Dermis blood vessel endothelial cell (primary cell): ENCODE data around the gene TFB2M. TPM values are rescaled to one million over a fixed set of nuclear protein-coding genes. Genes with fewer than 3 reads are reported as not detected.
"Not testable (repeated sequence)": the region's sequence is repeated elsewhere in the genome, so short reads cannot be mapped to it uniquely, and the experiment has no call there.

ENCODE experiments used
- DNase-seq: peaks from one replicate; pipeline ENCODE4 v3.0.0; 2010
- total RNA-seq: library from RNA; depleted of rRNA; stranded (reverse); fragments of >200 nt; gene quantifications from 2 replicates; pipeline ENCODE4 v1.2.3, GENCODE V29; 2014

The TFB2M gene, protein sequence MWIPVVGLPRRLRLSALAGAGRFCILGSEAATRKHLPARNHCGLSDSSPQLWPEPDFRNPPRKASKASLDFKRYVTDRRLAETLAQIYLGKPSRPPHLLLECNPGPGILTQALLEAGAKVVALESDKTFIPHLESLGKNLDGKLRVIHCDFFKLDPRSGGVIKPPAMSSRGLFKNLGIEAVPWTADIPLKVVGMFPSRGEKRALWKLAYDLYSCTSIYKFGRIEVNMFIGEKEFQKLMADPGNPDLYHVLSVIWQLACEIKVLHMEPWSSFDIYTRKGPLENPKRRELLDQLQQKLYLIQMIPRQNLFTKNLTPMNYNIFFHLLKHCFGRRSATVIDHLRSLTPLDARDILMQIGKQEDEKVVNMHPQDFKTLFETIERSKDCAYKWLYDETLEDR
- 15.1 and 16.2 TPM in 2 replicates for total RNA-seq

DNA sequence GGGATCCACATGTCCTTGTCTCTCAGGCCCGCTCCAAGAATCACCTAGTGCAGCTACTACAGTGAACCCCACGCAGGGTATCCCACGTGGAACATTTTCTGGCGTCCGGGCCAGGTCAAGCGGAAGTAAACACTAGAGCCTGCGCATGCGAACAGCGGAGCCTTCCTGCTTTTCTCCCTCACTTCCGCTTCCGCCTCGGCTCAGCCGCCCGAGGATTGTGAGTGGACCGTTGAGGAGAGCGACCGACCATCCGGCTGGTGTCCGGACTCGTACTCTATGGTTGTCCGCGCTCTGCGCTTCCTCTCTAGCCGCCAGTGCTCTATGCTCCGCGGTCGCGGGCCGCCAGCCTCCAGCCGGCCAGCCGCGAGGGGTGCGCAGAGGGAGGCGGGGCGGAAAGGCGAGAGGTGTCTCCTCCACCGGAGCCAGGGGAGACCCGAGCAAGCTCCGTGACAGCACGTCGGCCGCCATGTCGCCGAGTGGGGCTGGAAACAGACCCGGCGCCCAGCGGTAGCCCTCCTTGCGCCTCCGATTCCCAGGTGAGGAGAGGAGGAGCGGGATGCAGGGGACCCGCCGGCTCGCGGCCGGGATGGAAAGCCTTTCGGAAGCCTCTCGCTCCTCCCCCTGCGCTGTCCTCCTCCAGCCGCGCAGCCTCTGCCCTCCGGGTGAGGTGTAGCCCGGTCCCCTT, at the start of gene TFB2M, which contains the start of gene CNST:
Gene TFB2M (minus strand): TSS at position 134 of the 685 bp plus-strand sequence. CDS start 123 bp downstream, at position 11.
Gene CNST (plus strand): TSS at position 329 of the 685 bp plus-strand sequence. CDS start 25,107 bp downstream, outside the sequence.
- peak; percentile 99 for DNase-seq

DNA sequence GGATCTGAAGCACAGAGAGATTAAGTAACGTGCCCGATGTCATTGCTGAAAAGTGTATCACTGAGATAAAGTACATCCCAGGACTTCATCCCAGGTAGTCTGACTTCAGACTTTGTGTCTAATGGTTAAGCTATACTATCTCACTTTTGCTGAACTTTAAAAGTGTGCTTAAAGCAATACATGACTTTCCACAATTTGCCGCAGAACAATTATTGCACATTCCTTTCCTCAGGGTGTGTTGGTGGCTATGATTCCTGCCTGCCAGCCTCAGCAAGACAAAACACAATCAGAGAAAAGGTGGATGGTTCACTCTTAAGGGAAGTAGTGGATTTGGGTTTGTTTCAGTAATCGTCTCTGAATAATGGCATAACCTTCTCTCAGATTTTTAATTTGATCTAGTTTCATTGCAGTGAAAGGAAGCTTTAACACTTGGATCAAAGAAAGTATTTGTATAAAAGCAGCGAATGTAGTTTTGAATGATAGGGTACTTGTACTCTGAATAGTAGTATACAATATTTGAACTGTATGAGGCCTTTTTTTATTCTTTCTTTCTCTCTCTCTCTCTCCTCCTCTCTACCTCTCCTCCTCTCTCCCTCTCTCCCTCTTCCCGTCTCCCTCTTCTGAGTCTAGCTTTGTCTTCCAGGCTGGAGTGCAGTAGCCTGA, 47.2 kb upstream of the TFB2M start:
- no peak for DNase-seq

DNA sequence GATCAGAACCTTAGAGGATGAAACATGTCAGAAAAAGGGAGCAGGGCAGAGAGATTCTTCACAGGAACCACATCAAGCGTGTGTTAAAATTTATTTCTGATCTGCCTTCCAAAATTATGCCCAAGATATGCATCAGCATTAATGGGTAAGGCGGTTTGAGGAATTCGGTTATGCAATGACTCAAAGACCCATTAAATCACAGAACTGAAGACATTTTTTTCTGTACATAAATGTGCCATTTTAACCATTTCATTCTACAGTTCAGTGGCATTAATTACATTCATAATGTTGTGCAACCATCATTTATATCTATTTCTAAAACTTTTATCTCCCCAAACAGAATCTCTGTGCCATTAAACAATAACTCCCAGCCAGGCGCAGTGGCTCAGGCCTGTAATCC, 43.6 kb upstream of the TFB2M start:
- no peak for DNase-seq

DNA sequence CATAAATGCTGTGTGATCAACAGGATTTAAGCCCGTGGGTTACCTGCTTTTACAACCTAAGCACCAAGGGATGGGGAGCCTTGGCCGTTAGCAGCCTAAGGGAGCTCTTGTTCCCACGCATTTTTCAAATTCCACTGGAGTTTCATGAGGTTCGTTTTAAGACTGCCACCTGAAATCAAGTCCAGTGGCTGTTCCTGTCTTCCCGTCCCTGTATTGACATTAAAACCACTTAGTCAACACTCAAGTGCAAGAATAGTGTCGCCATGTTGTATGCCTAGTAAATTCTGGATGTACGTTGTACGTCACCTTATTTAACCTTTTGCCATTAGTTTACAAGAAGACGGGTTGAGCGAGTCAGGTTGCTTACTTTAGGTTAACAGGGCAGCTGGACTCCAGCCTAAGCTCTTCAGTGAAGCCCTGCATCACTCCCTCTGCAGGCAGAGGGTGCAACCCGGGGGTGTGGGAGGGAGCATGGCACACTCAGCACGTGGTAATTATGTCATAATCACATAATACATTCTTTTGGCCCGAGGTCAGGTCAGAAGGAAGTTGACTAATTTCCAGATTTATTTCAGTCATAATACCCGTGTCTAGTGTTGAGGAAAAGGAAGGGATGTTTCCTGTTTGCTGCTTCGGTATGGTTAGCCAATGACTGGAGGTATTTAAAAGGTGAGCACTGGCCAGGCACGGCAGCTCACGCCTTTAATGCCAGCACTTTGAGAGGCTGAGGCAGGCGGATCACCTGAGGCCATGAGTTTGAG, 42.7 kb upstream of the TFB2M start:
- peak; percentile 99 for DNase-seq

DNA sequence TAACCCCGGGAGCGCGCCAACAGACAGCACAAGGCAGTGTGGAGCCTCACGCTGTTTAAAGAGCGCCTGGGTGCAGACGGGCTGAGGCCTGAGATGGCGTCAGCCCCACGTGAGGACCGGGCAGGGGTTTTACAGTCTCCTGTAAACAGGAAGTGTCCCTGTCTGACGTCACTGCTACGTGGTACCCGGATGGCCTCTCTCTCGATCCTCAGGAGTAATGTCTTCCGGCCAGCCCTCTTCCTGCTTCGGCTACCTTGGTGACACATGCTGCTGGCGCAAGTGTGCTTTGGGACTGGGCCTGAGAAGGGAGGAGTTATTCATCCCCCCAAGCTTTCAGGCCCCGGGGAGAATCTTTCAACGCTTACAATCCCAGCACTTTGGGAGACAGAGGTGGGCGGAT, 41.4 kb upstream of the TFB2M start:
- DNase-seq, result peak; percentile 87

DNA sequence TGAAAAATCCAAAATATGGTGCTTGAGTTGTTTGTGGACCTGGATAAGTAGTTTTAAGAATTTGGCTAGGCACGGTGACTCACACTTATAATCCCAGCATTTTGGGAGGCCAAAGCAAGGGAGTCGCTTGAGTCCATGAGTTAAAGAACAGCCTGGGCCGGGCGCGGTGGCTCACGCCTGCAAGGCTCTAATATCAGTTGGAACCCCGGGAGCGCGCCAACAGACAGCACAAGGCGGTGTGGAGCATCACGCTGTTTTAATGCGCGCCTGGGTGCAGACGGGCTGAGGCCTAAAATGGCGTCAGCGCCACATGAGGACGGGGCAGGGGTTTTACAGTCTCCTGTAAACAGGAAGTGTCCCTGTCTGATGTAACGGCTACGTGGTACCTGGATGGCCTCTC, 39.2 kb upstream of the TFB2M start:
- not testable (repeated sequence) for DNase-seq

DNA sequence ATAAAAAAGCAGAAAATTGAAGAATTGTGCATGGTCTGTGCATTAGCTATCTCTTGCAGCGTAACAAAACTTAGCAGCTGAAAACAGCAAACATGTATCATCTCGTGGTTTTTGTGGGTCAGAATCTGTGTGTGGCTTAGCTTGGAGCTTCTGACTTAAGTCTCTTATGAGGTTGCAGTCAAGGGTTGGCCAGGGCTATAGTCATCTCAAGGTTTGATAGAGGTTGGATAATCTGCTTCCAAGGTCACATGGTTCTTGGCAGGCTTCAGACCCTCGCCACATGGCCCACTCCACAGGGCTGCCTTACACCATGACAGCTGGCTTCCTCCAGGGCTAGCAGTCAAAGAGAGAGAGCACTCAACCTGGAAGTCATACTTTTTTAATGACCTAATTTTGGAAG, 36.1 kb upstream of the TFB2M start:
- DNase-seq, result no peak

DNA sequence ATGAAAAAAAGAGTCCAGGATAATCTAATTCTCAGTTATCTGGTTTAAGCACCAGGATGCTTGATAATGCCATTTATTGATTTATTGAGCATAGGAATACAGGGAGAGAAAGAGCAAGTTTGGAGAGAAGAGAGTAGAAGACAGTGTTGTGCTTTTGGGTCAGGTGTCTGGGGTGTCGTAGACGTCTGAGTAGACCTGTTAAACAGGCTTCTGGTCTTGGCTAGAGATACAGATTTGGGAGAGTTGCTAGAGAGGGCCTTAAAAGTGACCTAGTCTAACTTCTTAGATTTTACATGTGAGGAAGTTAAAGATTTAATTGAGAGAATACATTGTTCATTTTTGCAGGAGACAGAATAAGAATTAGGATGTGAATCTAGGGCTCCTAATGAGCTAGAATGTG, 34.5 kb upstream of the TFB2M start:
- DNase-seq, result no peak

DNA sequence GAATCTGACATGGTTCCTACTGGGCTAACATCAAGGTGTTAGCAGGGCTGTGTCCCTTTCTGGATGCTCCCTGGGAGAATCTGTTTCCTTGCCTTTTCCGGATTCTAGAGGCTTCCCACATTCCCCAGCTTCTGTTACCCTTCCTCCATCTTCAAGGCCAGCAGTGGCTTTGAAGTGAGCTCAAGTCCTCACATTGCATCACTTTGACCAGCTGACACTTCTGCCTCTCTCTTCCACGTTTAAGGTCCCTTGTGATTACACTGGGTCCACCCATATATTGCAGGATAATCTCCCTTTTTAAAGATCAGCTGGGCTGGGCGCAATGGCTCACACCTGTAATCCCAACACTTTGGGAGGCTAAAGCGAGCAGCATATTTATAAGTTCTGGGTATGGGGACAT, 33.3 kb upstream of the TFB2M start:
- no peak for DNase-seq

DNA sequence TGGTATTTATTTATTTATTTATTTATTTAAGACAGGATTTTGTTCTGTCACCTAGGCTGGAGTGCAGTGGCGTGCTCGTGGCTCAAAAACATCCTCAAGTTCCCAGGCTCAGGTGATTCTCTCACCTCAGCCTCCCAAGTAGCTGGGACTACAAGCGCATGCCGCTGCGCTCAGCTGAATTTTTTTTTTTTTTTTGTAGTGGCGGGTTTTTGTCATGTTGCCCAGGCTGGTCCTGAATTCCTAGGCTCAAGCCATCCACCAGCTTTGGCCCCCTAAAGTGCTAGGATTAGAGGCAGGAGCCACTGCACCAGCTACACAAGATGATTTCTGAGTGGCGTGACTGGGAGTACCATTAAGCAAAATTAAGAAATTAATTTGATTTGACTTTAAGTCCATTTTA, 31.9 kb upstream of the TFB2M start:
- DNase-seq, result no peak

DNA sequence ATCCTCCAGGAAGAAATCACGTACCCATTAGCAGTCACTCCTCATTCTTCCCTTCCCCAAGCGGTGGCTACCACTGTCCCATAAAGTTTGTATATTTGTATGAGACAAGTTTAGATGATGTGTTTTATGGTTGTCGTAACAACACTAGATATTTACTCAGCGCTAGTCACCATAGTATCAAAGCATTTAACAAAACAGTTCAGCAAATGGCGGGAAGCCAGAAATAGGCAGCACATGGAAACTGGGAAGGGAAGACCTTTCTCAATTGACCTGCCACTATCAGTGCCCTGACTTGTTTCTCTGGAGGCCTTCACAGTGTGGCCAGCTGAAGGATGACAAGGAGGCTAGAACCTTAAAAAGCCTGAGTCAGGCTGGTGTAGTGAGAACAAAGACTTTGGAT, 31.3 kb upstream of the TFB2M start:
- DNase-seq, result peak; percentile 90

DNA sequence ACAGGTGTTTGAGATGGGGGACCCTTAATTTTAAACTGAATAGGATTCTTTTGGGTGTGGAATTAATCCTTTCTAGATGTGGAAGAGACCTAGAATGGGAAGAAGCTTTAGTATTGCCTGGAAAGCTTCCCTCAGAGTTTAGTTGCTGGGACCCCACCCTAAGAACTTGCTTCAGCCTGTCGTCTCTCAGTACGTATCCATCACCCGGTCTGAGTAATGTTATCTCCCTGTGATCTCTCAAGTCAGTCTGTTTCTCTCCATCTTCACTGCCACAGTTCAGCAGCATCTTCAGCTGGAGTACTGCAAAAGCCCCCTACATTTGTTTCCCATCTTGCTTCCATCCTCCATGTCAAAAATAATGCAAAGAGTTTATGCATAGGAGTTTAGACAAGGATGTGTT, 29.1 kb upstream of the TFB2M start:
- DNase-seq, result no peak

DNA sequence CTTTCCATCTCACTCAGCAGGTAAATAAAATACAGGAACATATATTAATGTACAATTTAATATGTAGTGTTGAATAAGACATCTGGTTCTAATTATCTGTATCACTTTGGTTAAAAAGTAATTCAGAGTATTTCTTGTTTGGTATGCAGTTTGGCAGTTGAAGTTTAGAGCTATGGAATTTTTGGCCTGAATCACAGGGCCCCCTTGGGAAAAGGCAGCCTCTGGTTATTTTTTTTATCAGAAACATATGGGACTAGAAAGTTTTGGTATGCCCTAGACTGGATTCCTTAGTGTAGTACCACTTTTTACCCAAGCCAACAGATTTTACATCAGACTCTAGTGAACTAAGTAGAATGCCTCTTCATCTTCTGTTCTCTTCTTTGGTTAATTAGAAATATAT, 26.6 kb upstream of the TFB2M start:
- no peak for DNase-seq

DNA sequence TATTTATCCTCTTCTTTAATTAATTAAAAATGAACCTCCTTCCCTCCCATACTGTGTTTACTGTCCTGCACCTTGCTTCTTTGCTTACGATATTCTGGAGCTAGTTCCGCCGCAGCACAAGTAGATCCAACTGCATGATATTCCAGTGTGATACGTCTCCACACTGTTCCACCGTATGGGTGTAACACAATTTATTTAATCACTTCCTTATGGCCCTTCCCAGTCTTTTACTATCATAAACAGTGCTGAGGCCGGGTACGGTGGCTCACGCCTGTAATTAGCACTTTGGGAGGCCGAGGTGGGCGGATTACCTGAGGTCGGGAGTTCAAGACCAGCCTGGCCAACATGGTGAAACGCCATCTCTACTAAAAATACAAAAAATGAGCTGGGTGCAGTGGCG, 25.9 kb upstream of the TFB2M start:
- no peak for DNase-seq

DNA sequence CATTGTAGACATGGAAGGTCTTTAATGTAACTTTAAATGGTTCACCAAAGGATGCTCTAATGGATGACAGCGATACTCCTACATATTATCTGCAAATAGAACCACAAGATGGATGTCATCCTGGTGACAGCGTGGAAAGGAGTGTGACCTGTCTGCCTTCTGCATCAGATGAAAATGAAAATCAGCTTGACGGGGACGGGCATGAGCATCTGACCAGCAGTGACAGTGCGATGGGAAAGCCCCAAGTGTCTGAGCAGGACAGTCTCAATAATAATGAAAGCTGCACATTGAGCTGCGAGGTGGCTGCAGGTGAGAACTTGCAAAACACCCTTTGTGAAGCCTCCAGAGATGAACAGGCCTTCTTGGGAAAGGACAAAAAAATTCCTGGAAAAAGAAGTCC, 25.4 kb upstream of the TFB2M start:
- DNase-seq, result no peak

DNA sequence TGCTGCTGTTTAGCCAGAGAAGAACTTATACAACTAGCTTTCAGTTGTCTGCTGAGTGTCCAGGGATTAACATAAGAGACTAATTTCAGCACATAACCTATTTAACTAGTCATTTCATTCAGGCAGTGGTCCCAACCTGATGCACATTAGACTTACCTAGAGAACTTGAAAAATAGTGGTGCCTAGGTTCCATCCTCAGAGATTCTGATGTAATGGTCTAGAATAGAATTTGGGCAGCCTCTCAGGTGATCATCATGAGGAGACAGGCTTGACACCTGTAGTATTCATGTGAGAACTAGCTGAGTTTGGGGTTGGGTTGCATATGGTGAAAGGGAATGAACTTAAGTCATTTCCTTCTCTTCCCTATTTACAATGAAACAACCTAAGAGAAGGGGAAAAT, 25.0 kb upstream of the TFB2M start:
- DNase-seq, result no peak

DNA sequence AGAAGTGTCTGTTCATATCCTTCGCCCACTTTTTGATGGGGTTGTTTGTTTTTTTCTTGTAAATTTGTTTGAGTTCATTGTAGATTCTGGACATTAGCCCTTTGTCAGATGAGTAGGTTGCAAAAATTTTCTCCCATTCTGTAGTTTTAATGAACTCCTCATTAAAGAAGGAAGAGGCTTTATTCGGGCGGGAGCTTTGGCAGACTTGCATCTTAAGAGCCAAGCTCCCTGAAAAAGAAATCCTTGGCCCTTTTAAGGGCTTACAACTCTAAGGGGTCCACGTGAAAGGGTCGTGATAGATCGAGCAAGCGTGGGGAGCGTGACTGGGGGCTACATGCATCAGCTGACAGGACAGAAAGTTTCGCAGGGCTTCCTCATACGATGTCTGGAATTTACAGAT, 23.9 kb upstream of the TFB2M start:
- not testable (repeated sequence) for DNase-seq

DNA sequence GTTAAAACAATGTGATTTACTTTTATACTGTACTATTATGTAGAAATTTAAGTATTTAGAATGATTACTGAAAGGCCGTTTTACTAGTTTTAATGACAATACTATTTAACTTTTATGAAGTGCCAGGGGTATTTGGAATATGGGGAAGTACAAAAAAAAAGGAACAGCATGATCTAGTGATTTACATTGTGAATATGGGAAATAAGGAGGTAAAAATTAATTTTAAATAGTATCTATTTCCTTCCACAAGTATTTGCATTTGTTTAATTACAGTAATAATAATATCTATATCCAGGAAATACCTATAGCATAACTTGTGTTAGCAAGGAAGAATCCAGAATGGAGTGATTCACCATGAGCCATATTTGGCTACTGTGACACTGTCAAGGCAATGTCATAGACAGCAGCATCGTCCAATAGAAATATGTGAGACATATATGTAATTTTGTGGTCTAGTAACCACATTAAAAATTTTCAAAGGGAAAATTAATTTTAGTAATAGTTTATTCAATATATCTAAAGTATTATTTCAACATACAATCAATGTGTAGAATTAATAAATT, 22.2 kb upstream of the TFB2M start:
- DNase-seq, result peak; percentile 70

DNA sequence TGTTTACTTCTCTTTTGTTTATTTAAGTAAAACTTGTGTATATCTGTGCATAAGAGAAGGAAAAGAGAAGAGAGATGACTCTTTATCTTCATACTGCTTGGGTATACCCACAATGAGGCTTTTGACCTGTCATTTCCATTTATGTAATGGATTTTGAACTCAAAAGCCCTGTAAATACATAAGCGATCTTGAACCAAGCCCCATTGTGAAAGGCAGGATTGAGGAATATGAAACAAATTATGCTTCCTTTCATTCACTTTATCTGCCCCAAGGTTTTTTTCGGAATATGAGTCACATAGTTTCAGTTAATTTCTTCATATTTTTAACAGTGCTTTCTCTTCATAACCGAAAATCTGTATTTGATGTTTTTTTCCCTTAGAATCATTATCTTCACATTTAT, 21.5 kb upstream of the TFB2M start:
- DNase-seq, result peak; percentile 70

DNA sequence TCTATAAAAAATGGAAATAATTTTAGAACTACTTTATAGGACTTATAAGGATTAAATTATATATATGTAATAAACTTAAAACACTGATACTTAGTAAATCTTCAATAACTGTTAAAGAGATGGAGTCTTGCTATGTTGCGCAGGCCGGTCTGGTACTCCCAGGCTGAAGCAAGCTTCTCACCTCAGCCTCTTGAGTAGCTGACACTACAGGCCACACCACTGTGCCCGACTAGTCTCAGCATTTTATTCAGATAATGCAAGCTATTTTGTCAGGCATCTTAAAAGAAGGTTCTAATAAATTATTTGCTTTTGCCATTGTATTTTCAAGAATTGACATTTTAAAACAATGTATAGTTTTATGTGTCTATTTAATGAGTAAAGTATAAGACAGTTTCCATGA, 21.0 kb upstream of the TFB2M start:
- DNase-seq, result no peak

DNA sequence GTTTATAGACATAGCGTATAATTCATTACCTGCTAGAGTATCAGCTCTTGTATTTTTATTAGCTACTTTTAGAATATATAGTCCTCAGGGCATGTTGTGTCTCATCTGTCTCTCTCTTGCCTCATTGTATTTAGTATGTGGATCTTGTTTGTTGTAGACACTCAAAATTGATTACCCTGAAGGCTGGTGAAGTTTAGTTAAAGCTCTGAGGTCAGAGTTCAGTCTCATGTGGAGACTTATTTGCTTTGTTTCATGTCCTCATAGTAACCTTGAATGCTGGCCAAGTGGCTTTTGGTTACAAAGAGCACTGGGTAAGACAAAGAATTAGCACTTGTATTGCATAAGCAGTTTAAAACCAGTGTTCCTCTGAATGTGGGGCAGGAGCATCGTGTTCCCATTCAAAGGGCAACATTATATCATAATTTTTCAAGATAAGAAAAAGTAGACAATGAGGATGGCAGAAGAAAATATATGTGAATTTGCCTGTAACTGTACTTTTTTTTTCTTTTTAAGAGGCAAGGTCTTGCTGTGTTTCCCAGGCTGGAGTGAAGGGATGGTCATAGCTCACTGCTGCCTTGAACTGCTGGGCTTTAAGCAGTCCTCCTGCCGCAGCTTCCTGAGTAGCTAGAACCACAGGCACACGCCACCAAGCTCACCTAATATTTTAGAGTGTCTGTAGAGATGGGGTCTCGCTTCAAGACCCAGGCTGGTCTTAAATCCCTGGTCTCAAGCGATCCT, 17.6 kb upstream of the TFB2M start:
- DNase-seq, result peak; percentile 66

DNA sequence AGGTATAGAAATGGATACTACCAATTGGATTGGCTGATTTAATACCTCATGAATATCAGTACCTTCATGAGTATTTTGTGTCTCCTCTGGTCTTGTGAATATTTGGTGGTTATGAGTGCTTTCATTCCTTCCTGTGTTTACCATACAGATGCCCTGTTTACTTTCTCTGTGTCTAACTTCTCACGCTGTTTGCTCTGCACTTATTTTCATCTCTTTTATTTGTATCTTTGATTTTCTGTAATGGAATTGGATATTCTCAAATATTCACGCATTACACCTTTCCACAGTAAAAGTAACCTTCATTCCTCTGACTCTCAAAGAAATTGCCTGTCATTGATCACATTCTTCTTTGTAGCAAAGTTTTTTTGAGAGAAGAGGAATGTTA, 17.0 kb upstream of the TFB2M start:
- no peak for DNase-seq
